GM12892 (cell line): ENCODE results near the gene ABCC1.

Experiments
- POLR2A ChIP-seq: IDR thresholded peaks from 2 replicates; pipeline ENCODE4 v1.6.1; 2011; ENCODE audit warnings: low read depth, low read length, control low read depth
- POLR2AphosphoS5 ChIP-seq: IDR thresholded peaks from 2 replicates; pipeline ENCODE4 v1.6.1; 2011; ENCODE audit warnings: low read depth, low read length, control low read depth

- TF ChIP-seq POLR2AphosphoS5, result no peak
- TF ChIP-seq POLR2A, result no peak
These were observed 2.4 kb downstream of the ABCC1 start for GRCh38 chr16:15951852-15952251.
